Muscle layer of duodenum (tissue), 2 donors: Measurements from ENCODE around the gene RABGGTA.

Experiments used
- H3K27ac ChIP-seq: one replicate; pipeline ENCODE4 v1.7.0; 2013; ENCODE audit warnings: mild to moderate bottlenecking, low read length
- H3K27me3 ChIP-seq: one replicate; pipeline ENCODE4 v1.7.0; 2013; ENCODE audit warnings: low read depth, mild to moderate bottlenecking, control low read depth, low read length
- H3K36me3 ChIP-seq, 2 donors: one replicate each; pipeline ENCODE4 v1.7.0; 2013; ENCODE audit warnings: low read length in 2 of 2, control low read depth in 1 of 2, mild to moderate bottlenecking in 1 of 2; ENCODE audit not compliant: insufficient read depth in 2 of 2, control insufficient read depth in 1 of 2
- H3K4me1 ChIP-seq, 2 donors: one replicate each; pipeline ENCODE4 v1.7.0; 2013; ENCODE audit warnings: low read length in 2 of 2, mild to moderate bottlenecking in 2 of 2, control low read depth in 1 of 2, moderate library complexity in 1 of 2; ENCODE audit not compliant: insufficient read depth in 2 of 2, control insufficient read depth in 1 of 2
- H3K4me3 ChIP-seq, 2 donors: one replicate each; pipeline ENCODE4 v1.7.0; 2013; ENCODE audit warnings: low read length in 2 of 2, low read depth in 1 of 2, mild to moderate bottlenecking in 1 of 2
- H3K9me3 ChIP-seq, 2 donors: one replicate each; pipeline ENCODE4 v1.7.0; 2013; ENCODE audit warnings: low read length in 2 of 2, control low read depth in 1 of 2, mild to moderate bottlenecking in 1 of 2; ENCODE audit not compliant: control insufficient read depth in 1 of 2
- donor health status: healthy.

RABGGTA gene

DNA sequence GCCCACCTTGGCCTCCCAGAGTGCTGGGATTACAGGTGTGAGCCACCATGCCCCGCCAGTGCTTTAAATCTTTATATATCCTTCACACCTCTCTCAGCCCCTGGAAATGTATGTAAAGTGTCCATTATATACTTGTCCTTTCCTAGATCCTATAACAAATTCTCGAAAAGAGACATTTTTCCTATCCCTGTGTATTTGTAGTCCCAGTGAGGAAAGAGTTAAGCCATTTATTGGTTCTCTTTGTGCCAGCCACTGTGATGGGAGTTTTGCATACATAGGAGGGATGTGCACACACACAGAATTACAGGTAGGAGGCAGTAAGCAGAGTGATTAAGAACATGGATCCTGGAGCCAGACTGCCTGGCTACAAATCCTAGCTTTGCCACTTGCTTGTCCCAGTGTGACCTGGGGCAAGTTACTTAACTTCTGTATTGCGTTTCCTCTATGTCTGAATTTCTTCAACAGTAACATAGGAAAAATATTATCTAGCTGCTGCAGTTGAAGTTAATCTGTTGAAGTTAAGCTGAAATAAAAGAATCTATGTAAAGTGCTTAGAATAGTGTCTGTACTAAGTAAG lies 2.1 kb upstream of the RABGGTA start:
- H3K4me1 ChIP-seq = peaks cover 4 to 10% of the 10 kb centered on the region in 2 donors
- peaks cover 10% of the 10 kb centered on the region in 2 donors for H3K36me3 ChIP-seq
- H3K27ac ChIP-seq = no peak overlapping the region
- H3K27me3 ChIP-seq = no peaks in the 10 kb centered on the region
- H3K9me3 ChIP-seq = no peaks in the 10 kb centered on the region
- H3K4me3 ChIP-seq = no peak overlapping the region

- Histone ChIP-seq H3K27ac (no peak overlapping the region), H3K4me3 (no peak overlapping the region), H3K9me3 (no peaks in the 10 kb centered on the region), H3K36me3 (peaks cover 14% of the 10 kb centered on the region in 2 donors), H3K27me3 (no peaks in the 10 kb centered on the region), H3K4me1 (peaks cover 4 to 10% of the 10 kb centered on the region in 2 donors)
These were observed 1.1 kb upstream of the RABGGTA start for GRCh38 chr14:24272467-24272866.

DNA sequence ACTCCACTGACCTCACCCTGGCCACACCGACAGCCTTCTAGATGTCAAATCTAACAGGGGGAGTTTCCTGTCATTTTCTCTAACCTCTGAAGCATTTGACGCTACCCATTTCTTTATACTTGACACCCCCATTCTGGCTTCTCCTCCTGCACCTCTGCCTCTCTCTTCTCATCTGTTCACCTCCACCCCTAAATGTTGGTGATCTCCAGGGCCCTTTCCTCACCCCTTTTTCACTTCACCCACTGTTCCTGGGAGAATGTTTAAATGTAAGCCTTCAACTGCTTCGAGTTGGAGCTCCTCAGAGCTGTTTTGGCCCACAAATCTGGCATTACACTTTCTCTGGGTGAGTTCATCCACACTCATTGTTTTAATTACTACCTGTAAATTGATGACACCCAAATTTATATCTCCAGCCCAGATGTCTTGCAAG lies 452 bp upstream of the RABGGTA start:
- Histone ChIP-seq H3K36me3 (peaks cover 18 to 19% of the 10 kb centered on the region in 2 donors), H3K4me3 (peak overlapping the region; percentile 80 to 82), H3K27ac (peak overlapping the region; percentile 92), H3K27me3 (no peaks in the 10 kb centered on the region), H3K9me3 (no peaks in the 10 kb centered on the region), H3K4me1 (peaks cover 4 to 10% of the 10 kb centered on the region in 2 donors)

GRCh38 chr14:24270537-24271133 lies 762 bp downstream of the RABGGTA start:
- peaks cover 28% of the 10 kb centered on the region in 2 donors for H3K36me3 ChIP-seq
- H3K9me3 ChIP-seq = no peaks in the 10 kb centered on the region
- H3K27ac ChIP-seq = peak overlapping the region; percentile 92
- no peaks in the 10 kb centered on the region for H3K27me3 ChIP-seq
- peak overlapping the region; percentile 80 to 82 for H3K4me3 ChIP-seq
- peaks cover 4 to 10% of the 10 kb centered on the region in 2 donors for H3K4me1 ChIP-seq

DNA sequence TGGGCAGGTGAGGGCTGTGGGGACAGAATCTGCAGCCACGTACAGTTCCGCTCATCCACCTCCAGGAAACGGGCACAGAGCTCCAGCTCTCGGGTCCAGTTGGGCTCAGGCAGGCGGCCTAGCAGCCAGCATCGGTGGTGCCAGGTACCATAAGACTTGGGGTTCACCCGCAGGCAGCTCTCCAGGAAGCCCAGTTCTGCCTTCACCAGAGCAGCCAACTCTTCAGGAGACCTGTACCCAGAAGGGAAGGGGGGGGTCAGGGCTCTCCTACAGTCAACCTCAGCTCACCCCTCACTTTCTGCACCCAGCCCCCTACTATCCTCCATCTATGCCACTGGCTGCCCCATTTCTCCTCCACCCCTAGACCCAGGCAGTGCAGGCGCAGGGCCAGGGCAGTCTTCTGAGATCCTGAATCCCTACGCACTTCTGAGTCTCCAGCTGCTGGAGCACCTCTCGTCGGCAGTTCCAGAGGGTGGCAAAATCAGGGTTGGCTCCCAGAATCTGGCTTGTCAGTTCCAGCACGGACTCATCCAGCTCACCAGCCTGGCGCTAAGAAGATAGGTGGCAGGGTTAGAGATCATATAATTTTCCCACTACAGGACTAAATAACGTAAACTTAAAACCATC lies 1.4 kb downstream of the RABGGTA start:
- Histone ChIP-seq H3K36me3 (peaks cover 28 to 35% of the 10 kb centered on the region in 2 donors), H3K4me3 (no peak overlapping the region), H3K4me1 (peaks cover 4 to 10% of the 10 kb centered on the region in 2 donors), H3K9me3 (no peaks in the 10 kb centered on the region), H3K27me3 (no peaks in the 10 kb centered on the region), H3K27ac (no peak overlapping the region)

GRCh38 chr14:24269368-24269767 lies 2.0 kb downstream of the RABGGTA start:
- Histone ChIP-seq H3K36me3 (peaks cover 28 to 38% of the 10 kb centered on the region in 2 donors), H3K4me3 (no peak overlapping the region), H3K9me3 (no peaks in the 10 kb centered on the region), H3K27me3 (no peaks in the 10 kb centered on the region), H3K27ac (no peak overlapping the region), H3K4me1 (peaks cover 4 to 10% of the 10 kb centered on the region in 2 donors)

GRCh38 chr14:24268225-24268624 lies 3.2 kb downstream of the RABGGTA start:
- Histone ChIP-seq H3K27ac (no peak overlapping the region), H3K27me3 (no peaks in the 10 kb centered on the region), H3K4me3 (no peak overlapping the region), H3K36me3 (peaks cover 28 to 38% of the 10 kb centered on the region in 2 donors), H3K9me3 (no peaks in the 10 kb centered on the region), H3K4me1 (peaks cover 4 to 10% of the 10 kb centered on the region in 2 donors)

DNA sequence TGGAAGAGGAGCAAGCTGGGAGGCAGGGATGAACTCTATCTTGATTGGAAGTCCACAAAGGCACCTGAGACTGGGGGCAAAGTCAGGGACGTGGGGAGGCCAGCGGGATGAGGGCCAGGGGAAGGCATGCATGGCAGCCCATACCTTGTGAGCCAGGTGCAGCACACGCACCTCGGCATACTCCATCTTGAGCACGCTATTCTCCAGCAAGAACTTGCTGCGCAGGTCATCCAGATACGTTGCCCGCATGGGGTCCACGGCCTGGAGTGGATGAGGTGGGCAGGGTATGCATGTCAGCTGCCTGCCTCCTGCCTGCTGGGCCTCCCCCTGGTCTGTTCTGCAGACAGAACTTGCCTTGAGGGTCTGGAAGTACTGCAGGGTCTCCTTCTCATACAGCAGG lies 3.9 kb downstream of the RABGGTA start:
- Histone ChIP-seq H3K27me3 (no peaks in the 10 kb centered on the region), H3K4me1 (peaks cover 4 to 10% of the 10 kb centered on the region in 2 donors), H3K36me3 (peaks cover 28 to 38% of the 10 kb centered on the region in 2 donors), H3K27ac (no peak overlapping the region), H3K9me3 (no peaks in the 10 kb centered on the region), H3K4me3 (no peak overlapping the region)

GRCh38 chr14:24266344-24267244 lies 4.8 kb downstream of the RABGGTA start:
- Histone ChIP-seq H3K4me3 (no peak overlapping the region), H3K36me3 (peaks cover 28 to 38% of the 10 kb centered on the region in 2 donors)

GRCh38 chr14:24264298-24264697 lies 7.1 kb downstream of the RABGGTA start:
- no peaks in the 10 kb centered on the region for H3K4me1 ChIP-seq
- H3K27me3 ChIP-seq = no peaks in the 10 kb centered on the region
- H3K9me3 ChIP-seq = no peaks in the 10 kb centered on the region
- H3K36me3 ChIP-seq = peaks cover 25 to 33% of the 10 kb centered on the region in 2 donors
- H3K27ac ChIP-seq = no peak overlapping the region
- no peak overlapping the region for H3K4me3 ChIP-seq

More at GRCh38 chr14:24266344-24267244, 4.8 kb downstream of the RABGGTA start:
- Histone ChIP-seq H3K27ac (no peak overlapping the region), H3K27me3 (no peaks in the 10 kb centered on the region), H3K9me3 (no peaks in the 10 kb centered on the region), H3K4me1 (peaks cover 0 to 5% of the 10 kb centered on the region in 2 donors)

GRCh38 chr14:24263848-24264247 lies 7.5 kb downstream of the RABGGTA start:
- H3K4me1 ChIP-seq = no peaks in the 10 kb centered on the region
- H3K9me3 ChIP-seq = no peaks in the 10 kb centered on the region
- no peak overlapping the region for H3K27ac ChIP-seq
- no peaks in the 10 kb centered on the region for H3K27me3 ChIP-seq
- H3K4me3 ChIP-seq = no peak overlapping the region
- H3K36me3 ChIP-seq = peaks cover 20 to 29% of the 10 kb centered on the region in 2 donors
